WI38 (cell line): ENCODE measurements around the gene BRD2.
A peak's percentile ranks its signal among the peaks of the same experiment; 100 is the strongest.

Experiments used
- H3K4me3 ChIP-seq: 2 replicates; pipeline ENCODE4 v1.5.1; 2011; ENCODE audit warnings: low read depth, mild to moderate bottlenecking, control low read depth, low read length
- CTCF ChIP-seq: IDR thresholded peaks from 2 replicates; pipeline ENCODE4 v1.5.1; 2012; ENCODE audit warnings: low read depth, mild to moderate bottlenecking, control low read depth, low read length

Gene BRD2

DNA sequence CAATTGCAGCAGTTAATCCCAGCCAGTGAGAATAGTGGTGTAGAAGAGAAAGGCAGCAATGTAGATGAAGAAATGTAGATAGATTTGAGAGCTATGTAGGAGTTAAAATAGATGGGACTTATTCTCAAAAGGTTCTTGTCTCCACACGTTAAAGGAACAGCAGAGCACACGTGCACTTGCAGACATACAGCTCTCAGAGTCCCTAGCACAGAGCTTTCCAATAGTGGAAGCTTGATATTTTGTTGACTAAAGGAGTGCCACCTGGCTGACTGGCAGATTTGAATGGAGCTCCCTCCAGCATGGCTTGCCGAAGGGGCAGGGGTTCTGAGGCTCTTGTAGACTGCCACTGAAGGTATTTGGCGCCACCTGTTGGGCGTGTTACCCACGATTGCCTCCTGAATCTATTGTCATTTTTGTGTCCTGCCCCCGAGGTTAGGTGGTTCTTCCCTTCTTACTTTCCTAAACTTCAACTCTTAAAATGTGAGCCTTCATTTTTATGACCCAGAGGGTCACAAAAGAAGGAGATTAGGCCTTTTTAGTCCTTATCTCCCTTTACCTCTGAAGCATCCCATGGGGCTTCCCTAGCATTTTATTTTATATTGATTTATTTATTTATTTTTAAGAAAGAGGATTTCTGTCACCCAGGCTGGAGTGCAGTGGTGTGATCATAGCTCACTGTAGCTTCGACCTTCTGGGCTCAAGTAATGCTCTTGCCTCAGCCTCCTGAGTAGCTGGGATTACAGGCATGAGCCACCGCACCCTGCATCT, 16.4 kb downstream of the BRD2 start:
- no peak overlapping the region for H3K4me3 ChIP-seq
- TF ChIP-seq CTCF: peak; percentile 79

DNA sequence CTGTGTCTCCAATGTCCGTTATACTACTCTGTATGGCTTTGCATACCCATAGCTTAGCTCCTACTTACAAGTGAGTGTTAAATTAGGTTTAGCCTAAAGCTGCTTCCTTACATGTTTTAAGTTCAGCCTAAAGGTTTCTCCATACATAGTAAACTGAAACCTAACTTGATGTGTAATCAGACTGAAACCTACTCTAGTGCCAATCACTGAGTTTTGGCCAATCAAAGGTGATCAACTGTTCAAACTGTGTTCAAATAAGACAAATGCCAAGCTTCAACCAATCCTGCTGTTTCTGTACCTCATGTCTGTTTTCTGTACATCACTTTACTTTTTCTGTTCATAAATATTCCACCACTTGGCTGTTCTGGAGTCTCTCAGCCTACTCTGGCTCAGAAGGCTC, 21.0 kb downstream of the BRD2 start:
- no peak overlapping the region for H3K4me3 ChIP-seq
- no peak for TF ChIP-seq CTCF

GRCh38 chr6:32991972-32992371, 23.6 kb downstream of the BRD2 start:
- H3K4me3 ChIP-seq: no peak overlapping the region
- no peak for TF ChIP-seq CTCF

DNA sequence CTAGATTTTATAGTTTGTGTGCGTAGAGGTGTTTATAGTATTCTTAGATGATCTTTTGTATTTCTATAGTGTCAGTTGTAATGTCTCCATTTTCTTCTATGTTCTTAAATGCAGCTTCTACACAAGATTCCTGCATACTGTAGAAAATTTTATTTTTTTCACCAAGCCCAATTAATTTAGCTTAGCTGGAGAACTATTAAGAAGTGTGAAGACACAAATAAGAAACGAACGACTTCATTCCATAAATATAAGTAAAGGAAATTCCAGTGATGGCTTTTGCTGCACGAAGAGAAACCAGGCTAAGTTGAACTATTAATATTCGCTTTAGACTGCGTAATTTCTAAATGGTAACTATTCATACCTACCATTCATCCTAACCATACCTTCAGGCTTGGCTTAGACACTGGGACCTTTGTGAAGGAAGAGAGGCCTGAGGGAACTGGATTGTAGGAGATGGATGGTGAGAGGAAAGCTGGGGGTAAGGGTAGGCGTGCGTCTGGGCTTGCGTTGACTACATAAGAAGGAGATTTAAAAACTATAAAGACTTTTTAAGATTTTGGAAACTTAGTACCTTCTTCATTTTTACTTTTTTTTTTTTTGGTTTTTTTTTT, 25.1 kb downstream of the BRD2 start:
- H3K4me3 ChIP-seq: no peak overlapping the region
- no peak for TF ChIP-seq CTCF

GRCh38 chr6:32995448-32995847, 27.1 kb downstream of the BRD2 start:
- TF ChIP-seq CTCF: no peak
- no peak overlapping the region for H3K4me3 ChIP-seq

DNA sequence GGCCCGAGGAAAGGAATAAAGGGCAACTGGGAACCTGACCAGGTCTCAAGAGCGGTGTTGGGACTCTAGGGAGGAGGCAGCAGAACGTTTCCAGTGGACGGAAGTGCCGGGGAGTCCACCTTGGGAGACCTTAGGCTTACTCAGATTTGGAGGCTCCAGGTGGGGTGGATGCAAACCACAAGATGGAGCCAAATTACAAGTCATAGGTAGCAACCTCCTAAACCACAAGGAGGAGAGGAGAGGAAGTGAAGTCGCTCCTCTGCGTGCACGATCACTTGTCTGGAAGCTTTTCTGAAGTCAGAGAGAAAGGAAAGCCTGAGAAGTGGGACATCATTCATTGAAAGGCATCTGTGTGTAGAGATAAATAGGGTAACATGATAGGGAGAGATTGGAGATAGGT, 31.7 kb downstream of the BRD2 start:
- H3K4me3 ChIP-seq: no peak overlapping the region
- TF ChIP-seq CTCF: no peak

- no peak for TF ChIP-seq CTCF
- H3K4me3 ChIP-seq: no peak overlapping the region
These were observed 33.3 kb downstream of the BRD2 start for GRCh38 chr6:33001685-33002084.
